ENCODE data around the gene TUBE1. TPM values are rescaled to one million over a fixed set of nuclear protein-coding genes. Genes with fewer than 3 reads are reported as not detected.

TUBE1 gene
- total RNA-seq, 1 donor, result 49.6 TPM

DNA sequence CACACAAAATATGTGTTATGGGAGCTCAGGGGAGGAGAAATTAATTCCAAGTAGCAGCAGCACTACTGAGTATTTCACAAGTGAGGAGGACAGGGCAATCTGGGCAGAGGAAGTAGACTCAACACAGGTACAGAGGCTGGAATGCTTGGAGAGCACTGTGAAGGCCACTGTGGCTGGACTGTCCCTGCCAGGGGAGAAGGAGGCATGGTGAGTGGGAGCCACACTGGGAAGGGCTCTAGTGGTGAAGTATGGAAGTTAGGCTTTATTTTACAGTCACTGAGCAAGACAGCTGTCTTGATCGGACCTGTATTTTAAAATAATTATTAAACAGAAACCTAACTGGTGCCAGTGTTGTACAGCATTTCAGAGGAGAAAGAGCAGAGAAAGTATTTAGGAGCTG, 28.9 kb upstream of the TUBE1 start:
- H2AFZ ChIP-seq (ENCODE audit: low read length), result no peak overlapping the region
- no peaks in the 10 kb centered on the region for H3K4me1 ChIP-seq (ENCODE audit: insufficient read depth, low read length)
- no peaks in the 10 kb centered on the region for H3K27me3 ChIP-seq (ENCODE audit: insufficient read depth, low read length)
- DNase-seq (ENCODE audit: insufficient read length, low spot score, missing footprints), result no peak
- no peaks in the 10 kb centered on the region for H4K20me1 ChIP-seq (ENCODE audit: insufficient read depth, low read length)
- H3K79me2 ChIP-seq (ENCODE audit: insufficient read depth, low read length), result no peaks in the 10 kb centered on the region
- no peaks in the 10 kb centered on the region for H3K9me3 ChIP-seq (ENCODE audit: low read depth, low read length)
- no peak overlapping the region for H3K27ac ChIP-seq (ENCODE audit: low read depth, low read length)
- TF ChIP-seq, protein P1, sequence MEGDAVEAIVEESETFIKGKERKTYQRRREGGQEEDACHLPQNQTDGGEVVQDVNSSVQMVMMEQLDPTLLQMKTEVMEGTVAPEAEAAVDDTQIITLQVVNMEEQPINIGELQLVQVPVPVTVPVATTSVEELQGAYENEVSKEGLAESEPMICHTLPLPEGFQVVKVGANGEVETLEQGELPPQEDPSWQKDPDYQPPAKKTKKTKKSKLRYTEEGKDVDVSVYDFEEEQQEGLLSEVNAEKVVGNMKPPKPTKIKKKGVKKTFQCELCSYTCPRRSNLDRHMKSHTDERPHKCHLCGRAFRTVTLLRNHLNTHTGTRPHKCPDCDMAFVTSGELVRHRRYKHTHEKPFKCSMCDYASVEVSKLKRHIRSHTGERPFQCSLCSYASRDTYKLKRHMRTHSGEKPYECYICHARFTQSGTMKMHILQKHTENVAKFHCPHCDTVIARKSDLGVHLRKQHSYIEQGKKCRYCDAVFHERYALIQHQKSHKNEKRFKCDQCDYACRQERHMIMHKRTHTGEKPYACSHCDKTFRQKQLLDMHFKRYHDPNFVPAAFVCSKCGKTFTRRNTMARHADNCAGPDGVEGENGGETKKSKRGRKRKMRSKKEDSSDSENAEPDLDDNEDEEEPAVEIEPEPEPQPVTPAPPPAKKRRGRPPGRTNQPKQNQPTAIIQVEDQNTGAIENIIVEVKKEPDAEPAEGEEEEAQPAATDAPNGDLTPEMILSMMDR (IDR thresholded peaks at IDR 0.05; ENCODE audit: extremely low read depth, low read depth, low read length), result no peak
- no peak overlapping the region for H3K4me3 ChIP-seq (ENCODE audit: insufficient read depth, low read length)
- no peak overlapping the region for H3K4me2 ChIP-seq (ENCODE audit: insufficient read depth, low read length)
- H3K36me3 ChIP-seq (ENCODE audit: insufficient read depth, low read length), result peaks cover 100% of the 10 kb centered on the region

DNA sequence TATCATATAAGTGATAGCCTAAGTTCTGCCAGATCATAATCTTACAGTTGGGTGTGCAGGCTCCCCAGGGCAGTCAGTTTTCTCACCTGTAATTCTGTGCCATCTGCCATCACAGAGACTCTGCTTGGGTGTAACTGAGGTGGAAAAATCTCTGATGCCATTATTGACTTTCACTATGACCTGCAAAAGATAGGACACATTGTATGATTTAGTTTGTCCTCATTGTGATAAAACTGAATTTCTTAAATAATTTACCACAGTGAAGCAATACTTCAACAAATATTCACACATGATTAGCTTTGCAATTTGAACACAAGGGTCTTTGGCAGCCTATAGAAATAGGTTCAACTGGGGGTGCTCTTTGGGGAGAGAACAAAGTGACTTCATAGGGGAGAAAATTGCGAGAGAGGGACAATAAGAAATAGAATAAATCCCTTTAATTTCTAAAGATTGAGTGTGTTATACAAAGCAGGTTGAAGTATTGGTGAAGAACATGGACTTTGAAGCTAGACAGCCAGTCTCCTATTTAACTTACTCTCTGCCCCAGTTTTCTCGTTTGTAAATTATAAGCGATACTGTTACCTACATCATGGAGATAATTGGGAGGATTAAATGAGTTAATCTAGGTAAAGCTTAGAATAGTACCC, 27.4 kb upstream of the TUBE1 start:
- Histone ChIP-seq H3K9me3 (ENCODE audit: low read depth, low read length) (no peaks in the 10 kb centered on the region), H3K4me2 (ENCODE audit: insufficient read depth, low read length) (no peak overlapping the region), H4K20me1 (ENCODE audit: insufficient read depth, low read length) (no peaks in the 10 kb centered on the region), H3K36me3 (ENCODE audit: insufficient read depth, low read length) (peaks cover 100% of the 10 kb centered on the region), H2AFZ (ENCODE audit: low read length) (no peak overlapping the region), H3K4me1 (ENCODE audit: insufficient read depth, low read length) (no peaks in the 10 kb centered on the region), H3K79me2 (ENCODE audit: insufficient read depth, low read length) (no peaks in the 10 kb centered on the region), H3K27me3 (ENCODE audit: insufficient read depth, low read length) (no peaks in the 10 kb centered on the region), H3K27ac (ENCODE audit: low read depth, low read length) (no peak overlapping the region), H3K4me3 (ENCODE audit: insufficient read depth, low read length) (no peak overlapping the region)
- DNase-seq (ENCODE audit: insufficient read length, low spot score, missing footprints), result no peak
- TF ChIP-seq, protein P1 (IDR thresholded peaks at IDR 0.05; ENCODE audit: extremely low read depth, low read depth, low read length), result no peak

DNA sequence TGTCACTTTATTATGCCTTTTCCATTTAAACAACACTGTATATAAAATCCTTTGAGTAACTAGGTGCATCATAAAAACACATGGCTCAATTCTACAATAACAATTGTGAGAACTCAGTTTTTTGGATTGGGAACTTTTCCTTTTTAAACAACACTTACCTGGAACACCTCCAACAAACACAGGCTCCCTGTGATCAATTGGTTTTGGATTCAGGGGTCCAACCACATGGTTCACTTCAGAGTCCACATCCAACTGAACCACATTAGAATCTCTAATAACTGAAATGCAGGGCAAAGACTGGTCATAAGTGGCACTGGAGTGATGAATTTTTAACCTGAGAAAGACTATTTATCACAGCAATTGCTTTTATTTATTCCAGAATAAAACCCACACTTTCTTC, 26.6 kb upstream of the TUBE1 start:
- H2AFZ ChIP-seq (ENCODE audit: low read length), result no peak overlapping the region
- no peak overlapping the region for H3K4me3 ChIP-seq (ENCODE audit: insufficient read depth, low read length)
- H3K79me2 ChIP-seq (ENCODE audit: insufficient read depth, low read length), result no peaks in the 10 kb centered on the region
- TF ChIP-seq, protein P1 (IDR thresholded peaks at IDR 0.05; ENCODE audit: extremely low read depth, low read depth, low read length), result no peak
- H3K36me3 ChIP-seq (ENCODE audit: insufficient read depth, low read length), result peaks cover 100% of the 10 kb centered on the region
- DNase-seq (ENCODE audit: insufficient read length, low spot score, missing footprints), result no peak
- H3K27ac ChIP-seq (ENCODE audit: low read depth, low read length), result no peak overlapping the region
- H3K4me2 ChIP-seq (ENCODE audit: insufficient read depth, low read length), result no peak overlapping the region
- H3K27me3 ChIP-seq (ENCODE audit: insufficient read depth, low read length), result no peaks in the 10 kb centered on the region
- H4K20me1 ChIP-seq (ENCODE audit: insufficient read depth, low read length), result no peaks in the 10 kb centered on the region
- no peaks in the 10 kb centered on the region for H3K4me1 ChIP-seq (ENCODE audit: insufficient read depth, low read length)
- no peaks in the 10 kb centered on the region for H3K9me3 ChIP-seq (ENCODE audit: low read depth, low read length)

DNA sequence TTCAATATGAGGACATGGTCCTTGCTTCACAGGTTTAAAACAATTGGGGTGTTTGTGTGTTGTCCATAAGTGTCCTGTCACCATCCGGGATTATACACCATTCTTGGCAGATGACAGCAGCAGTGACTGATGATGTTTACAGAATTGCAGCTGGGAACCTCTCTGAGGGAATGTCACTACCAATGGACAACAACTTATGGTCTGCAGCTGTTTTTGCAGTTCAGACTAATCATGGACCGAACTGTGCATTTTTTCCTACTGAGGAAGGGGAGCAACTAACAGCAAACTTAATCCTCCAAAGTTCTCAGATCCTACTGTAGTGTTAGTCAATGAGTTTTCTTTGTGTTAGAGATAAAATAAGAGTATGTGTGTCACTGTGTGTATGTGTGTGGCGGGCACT, 26.1 kb upstream of the TUBE1 start:
- Histone ChIP-seq H3K79me2 (ENCODE audit: insufficient read depth, low read length) (no peaks in the 10 kb centered on the region), H3K4me2 (ENCODE audit: insufficient read depth, low read length) (no peak overlapping the region), H3K27me3 (ENCODE audit: insufficient read depth, low read length) (no peaks in the 10 kb centered on the region), H3K27ac (ENCODE audit: low read depth, low read length) (no peak overlapping the region), H3K4me1 (ENCODE audit: insufficient read depth, low read length) (no peaks in the 10 kb centered on the region), H3K9me3 (ENCODE audit: low read depth, low read length) (no peaks in the 10 kb centered on the region), H2AFZ (ENCODE audit: low read length) (no peak overlapping the region), H4K20me1 (ENCODE audit: insufficient read depth, low read length) (no peaks in the 10 kb centered on the region), H3K4me3 (ENCODE audit: insufficient read depth, low read length) (no peak overlapping the region), H3K36me3 (ENCODE audit: insufficient read depth, low read length) (peaks cover 100% of the 10 kb centered on the region)
- DNase-seq (ENCODE audit: insufficient read length, low spot score, missing footprints), result no peak
- TF ChIP-seq, protein P1 (IDR thresholded peaks at IDR 0.05; ENCODE audit: extremely low read depth, low read depth, low read length), result no peak

Measured in osteoblast (primary cell).